GM23338 (cell line): ENCODE measurements around the gene PDYN. TPM values are rescaled to one million over a fixed set of nuclear protein-coding genes. Genes with fewer than 3 reads are reported as not detected.

Experiments
- ATAC-seq: fragments of 200-7000 bp; cut with Tn5 transposase; 3 replicates; pipeline ENCODE4 v1.9.1; 2020
- DNase-seq: peaks from one replicate; pipeline ENCODE4 v3.0.0-alpha.2; 2015; ENCODE audit warnings: low spot score
- H2AFZ ChIP-seq: fragments of 200-600 bp; sonication (generic); 2 replicates; pipeline ENCODE4 v1.8.0; 2016; ENCODE audit warnings: antibody characterized with exemption, mild to moderate bottlenecking, moderate library complexity
- H3F3A ChIP-seq: fragments of 200-600 bp; sonication (generic); replicated peaks from 2 replicates; pipeline ENCODE4 v1.8.0; 2017; ENCODE audit warnings: antibody characterized with exemption, mixed run types, low read depth
- H3K27ac ChIP-seq: fragments of 200-600 bp; sonication (generic); 2 replicates; pipeline ENCODE4 v1.6.1; 2016; ENCODE audit warnings: low read depth
- H3K27me3 ChIP-seq: fragments of 200-600 bp; sonication (generic); 2 replicates; pipeline ENCODE4 v1.8.0; 2016; ENCODE audit warnings: mild to moderate bottlenecking, mixed run types, moderate library complexity; ENCODE audit not compliant: insufficient read depth
- H3K36me3 ChIP-seq: fragments of 200-600 bp; sonication (generic); 2 replicates; pipeline ENCODE4 v1.8.0; 2016; ENCODE audit warnings: mild to moderate bottlenecking; ENCODE audit not compliant: insufficient read depth
- H3K4me1 ChIP-seq: fragments of 200-600 bp; sonication (generic); 2 replicates; pipeline ENCODE4 v1.8.0; 2016; ENCODE audit warnings: mild to moderate bottlenecking, moderate library complexity; ENCODE audit not compliant: insufficient read depth
- H3K4me2 ChIP-seq: fragments of 200-600 bp; sonication (generic); 2 replicates; pipeline ENCODE4 v1.7.1; 2017; ENCODE audit warnings: mixed run types
- H3K4me3 ChIP-seq: fragments of 200-600 bp; sonication (generic); 2 replicates; pipeline ENCODE4 v1.6.1; 2016; ENCODE audit warnings: mixed run types
- H3K79me2 ChIP-seq: fragments of 200-600 bp; sonication (generic); replicated peaks from 2 replicates; pipeline ENCODE4 v1.8.0; 2017; ENCODE audit warnings: mild to moderate bottlenecking; ENCODE audit not compliant: insufficient read depth
- H3K9me2 ChIP-seq: fragments of 200-600 bp; sonication (generic); 2 replicates; pipeline ENCODE4 v1.8.0; 2017; ENCODE audit not compliant: insufficient read depth
- H4K20me1 ChIP-seq: fragments of 200-600 bp; sonication (generic); replicated peaks from 2 replicates; pipeline ENCODE4 v1.8.0; 2017; ENCODE audit warnings: mild to moderate bottlenecking; ENCODE audit not compliant: insufficient read depth
- H3K27ac Mint-ChIP-seq: 2 replicates; pipeline ENCODE4 v1.8.0; 2020; ENCODE audit warnings: inconsistent platforms, mild to moderate bottlenecking, moderate library complexity, mixed read lengths
- H3K27me3 Mint-ChIP-seq: 3 replicates; pipeline ENCODE4 v1.8.0; 2022; ENCODE audit warnings: low read depth, mild to moderate bottlenecking, moderate library complexity, mixed read lengths, inconsistent platforms; ENCODE audit not compliant: insufficient read depth, poor library complexity
- H3K36me3 Mint-ChIP-seq: 3 replicates; pipeline ENCODE4 v1.8.0; 2021; ENCODE audit warnings: low read depth, mild to moderate bottlenecking, inconsistent platforms, moderate library complexity, mixed read lengths
- H3K4me1 Mint-ChIP-seq: 3 replicates; pipeline ENCODE4 v1.8.0; 2020; ENCODE audit warnings: mild to moderate bottlenecking, inconsistent platforms, mixed read lengths
- H3K4me3 Mint-ChIP-seq: 3 replicates; pipeline ENCODE4 v1.8.0; 2021; ENCODE audit warnings: moderate library complexity, mild to moderate bottlenecking, inconsistent platforms, mixed read lengths
- H3K9me3 Mint-ChIP-seq: 3 replicates; pipeline ENCODE4 v1.8.0; 2020; ENCODE audit warnings: moderate library complexity, mild to moderate bottlenecking, inconsistent platforms, mixed read lengths
- EZH2 ChIP-seq: fragments of 200-600 bp; sonication (generic); IDR thresholded peaks from one replicate; pipeline ENCODE4 v1.8.0; 2017; ENCODE audit warnings: antibody characterized with exemption, mild to moderate bottlenecking, low read depth; ENCODE audit not compliant: unreplicated experiment
- JUNB ChIP-seq: IDR thresholded peaks from one replicate; pipeline ENCODE4 v1.6.1; 2016; ENCODE audit warnings: antibody characterized with exemption; ENCODE audit not compliant: unreplicated experiment
- polyA plus RNA-seq: library from polyadenylated mRNA; unstranded; fragments of >200 nt; fragmentation: Nextera tagmentation; extraction: Ambion mirVana; gene quantifications from 2 replicates; pipeline ENCODE4 v1.2.1, GENCODE V29; 2016
- total RNA-seq: library from RNA; depleted of rRNA; stranded (reverse); fragments of >200 nt; shearing (Covaris generic); gene quantifications from 2 replicates; pipeline ENCODE4 v1.2.3, GENCODE V29; 2014
- TF ChIP-seq, protein P1 (sequence below): fragments of 250-450 bp; sonication (Bioruptor Pico); IDR thresholded peaks from 2 replicates; pipeline ENCODE4 v1.5.0; 2020; ENCODE audit warnings: mild to moderate bottlenecking, moderate library complexity
- TF ChIP-seq, protein P2 (sequence below), 2 experiments: fragments of 200-600 bp in 1 of 2; sonication (generic) in 1 of 2; conservative IDR thresholded peaks; 2 replicates each; pipeline versions ENCODE4 v1.5.1 to v1.6.1; 2016 to 2017; ENCODE audit warnings: antibody characterized with exemption in 2 of 2, low read depth in 2 of 2, mild to moderate bottlenecking in 2 of 2, moderate library complexity in 1 of 2

The PDYN gene
- total and polyA plus RNA-seq, 2 experiments from 2014 or later: 0.21 to 0.24 TPM

DNA sequence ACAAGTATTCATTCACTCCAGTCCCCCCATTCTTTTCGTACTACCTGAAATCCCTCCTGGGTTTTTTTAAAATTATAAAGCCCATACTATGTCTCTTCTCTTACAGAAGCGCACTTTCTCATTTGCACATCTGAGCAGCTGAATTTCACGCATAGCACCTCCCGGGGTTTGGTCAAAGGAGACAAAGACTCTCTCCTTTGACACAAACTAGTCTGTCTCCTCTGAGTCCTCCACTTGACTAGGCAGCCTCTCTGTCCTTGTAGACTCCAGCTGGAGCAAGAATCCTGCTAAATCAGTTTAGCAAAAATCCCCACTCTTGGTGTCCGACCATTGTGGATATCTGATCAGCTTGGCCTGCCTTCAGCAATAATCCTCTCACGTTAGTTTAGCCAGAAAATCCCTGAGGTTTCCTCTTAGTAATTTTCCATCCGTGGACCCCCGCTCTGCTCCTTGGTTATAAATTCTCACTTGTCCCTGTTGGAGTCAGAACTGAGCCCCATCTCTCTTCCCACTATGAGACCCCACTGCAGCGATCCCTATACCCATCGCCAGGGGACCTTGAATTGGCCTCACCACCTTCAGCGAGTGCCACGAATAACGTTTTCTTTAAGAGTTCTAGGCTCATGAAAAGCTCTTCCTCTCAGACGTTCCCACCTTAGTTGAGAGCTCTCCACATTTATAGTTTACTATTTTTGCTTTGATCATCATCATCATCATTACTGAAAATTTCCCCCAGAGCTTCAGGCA, 29.0 kb downstream of the PDYN start:
- ATAC-seq (peak; percentile 69), DNase-seq (peak; percentile 68)
- Mint-ChIP-seq H3K36me3 (no peaks in the 10 kb centered on the region), H3K9me3 (no peaks in the 10 kb centered on the region), H3K27me3 (peaks cover 10% of the 10 kb centered on the region), H3K27ac (no peak overlapping the region), H3K4me3 (peak overlapping the region; percentile 55), H3K4me1 (peaks cover 28% of the 10 kb centered on the region)
- Histone ChIP-seq H3K36me3 (no peaks in the 10 kb centered on the region), H3K9me2 (no peaks in the 10 kb centered on the region), H3F3A (no peaks in the 10 kb centered on the region), H3K4me3 (peak overlapping the region; percentile 50), H3K79me2 (no peaks in the 10 kb centered on the region), H2AFZ (peak overlapping the region; percentile 82; the same call in 1 of the 2 replicates), H3K27ac (no peak overlapping the region), H4K20me1 (no peaks in the 10 kb centered on the region), H3K27me3 (peaks cover 16% of the 10 kb centered on the region), H3K4me1 (peaks cover 20% of the 10 kb centered on the region), H3K4me2 (peak overlapping the region; percentile 77)
- TF ChIP-seq, protein P1, sequence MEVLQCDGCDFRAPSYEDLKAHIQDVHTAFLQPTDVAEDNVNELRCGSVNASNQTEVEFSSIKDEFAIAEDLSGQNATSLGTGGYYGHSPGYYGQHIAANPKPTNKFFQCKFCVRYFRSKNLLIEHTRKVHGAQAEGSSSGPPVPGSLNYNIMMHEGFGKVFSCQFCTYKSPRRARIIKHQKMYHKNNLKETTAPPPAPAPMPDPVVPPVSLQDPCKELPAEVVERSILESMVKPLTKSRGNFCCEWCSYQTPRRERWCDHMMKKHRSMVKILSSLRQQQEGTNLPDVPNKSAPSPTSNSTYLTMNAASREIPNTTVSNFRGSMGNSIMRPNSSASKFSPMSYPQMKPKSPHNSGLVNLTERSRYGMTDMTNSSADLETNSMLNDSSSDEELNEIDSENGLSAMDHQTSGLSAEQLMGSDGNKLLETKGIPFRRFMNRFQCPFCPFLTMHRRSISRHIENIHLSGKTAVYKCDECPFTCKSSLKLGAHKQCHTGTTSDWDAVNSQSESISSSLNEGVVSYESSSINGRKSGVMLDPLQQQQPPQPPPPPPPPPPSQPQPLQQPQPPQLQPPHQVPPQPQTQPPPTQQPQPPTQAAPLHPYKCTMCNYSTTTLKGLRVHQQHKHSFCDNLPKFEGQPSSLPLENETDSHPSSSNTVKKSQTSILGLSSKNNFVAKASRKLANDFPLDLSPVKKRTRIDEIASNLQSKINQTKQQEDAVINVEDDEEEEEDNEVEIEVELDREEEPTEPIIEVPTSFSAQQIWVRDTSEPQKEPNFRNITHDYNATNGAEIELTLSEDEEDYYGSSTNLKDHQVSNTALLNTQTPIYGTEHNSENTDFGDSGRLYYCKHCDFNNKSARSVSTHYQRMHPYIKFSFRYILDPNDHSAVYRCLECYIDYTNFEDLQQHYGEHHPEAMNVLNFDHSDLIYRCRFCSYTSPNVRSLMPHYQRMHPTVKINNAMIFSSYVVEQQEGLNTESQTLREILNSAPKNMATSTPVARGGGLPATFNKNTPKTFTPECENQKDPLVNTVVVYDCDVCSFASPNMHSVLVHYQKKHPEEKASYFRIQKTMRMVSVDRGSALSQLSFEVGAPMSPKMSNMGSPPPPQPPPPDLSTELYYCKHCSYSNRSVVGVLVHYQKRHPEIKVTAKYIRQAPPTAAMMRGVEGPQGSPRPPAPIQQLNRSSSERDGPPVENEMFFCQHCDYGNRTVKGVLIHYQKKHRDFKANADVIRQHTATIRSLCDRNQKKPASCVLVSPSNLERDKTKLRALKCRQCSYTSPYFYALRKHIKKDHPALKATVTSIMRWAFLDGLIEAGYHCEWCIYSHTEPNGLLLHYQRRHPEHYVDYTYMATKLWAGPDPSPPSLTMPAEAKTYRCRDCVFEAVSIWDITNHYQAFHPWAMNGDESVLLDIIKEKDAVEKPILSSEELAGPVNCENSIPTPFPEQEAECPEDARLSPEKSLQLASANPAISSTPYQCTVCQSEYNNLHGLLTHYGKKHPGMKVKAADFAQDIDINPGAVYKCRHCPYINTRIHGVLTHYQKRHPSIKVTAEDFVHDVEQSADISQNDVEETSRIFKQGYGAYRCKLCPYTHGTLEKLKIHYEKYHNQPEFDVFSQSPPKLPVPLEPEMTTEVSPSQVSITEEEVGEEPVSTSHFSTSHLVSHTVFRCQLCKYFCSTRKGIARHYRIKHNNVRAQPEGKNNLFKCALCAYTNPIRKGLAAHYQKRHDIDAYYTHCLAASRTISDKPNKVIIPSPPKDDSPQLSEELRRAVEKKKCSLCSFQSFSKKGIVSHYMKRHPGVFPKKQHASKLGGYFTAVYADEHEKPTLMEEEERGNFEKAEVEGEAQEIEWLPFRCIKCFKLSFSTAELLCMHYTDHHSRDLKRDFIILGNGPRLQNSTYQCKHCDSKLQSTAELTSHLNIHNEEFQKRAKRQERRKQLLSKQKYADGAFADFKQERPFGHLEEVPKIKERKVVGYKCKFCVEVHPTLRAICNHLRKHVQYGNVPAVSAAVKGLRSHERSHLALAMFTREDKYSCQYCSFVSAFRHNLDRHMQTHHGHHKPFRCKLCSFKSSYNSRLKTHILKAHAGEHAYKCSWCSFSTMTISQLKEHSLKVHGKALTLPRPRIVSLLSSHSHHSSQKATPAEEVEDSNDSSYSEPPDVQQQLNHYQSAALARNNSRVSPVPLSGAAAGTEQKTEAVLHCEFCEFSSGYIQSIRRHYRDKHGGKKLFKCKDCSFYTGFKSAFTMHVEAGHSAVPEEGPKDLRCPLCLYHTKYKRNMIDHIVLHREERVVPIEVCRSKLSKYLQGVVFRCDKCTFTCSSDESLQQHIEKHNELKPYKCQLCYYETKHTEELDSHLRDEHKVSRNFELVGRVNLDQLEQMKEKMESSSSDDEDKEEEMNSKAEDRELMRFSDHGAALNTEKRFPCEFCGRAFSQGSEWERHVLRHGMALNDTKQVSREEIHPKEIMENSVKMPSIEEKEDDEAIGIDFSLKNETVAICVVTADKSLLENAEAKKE (CRISPR knock-in tag): peak; percentile 39
- no peak for TF ChIP-seq EZH2
- TF ChIP-seq, protein P2, sequence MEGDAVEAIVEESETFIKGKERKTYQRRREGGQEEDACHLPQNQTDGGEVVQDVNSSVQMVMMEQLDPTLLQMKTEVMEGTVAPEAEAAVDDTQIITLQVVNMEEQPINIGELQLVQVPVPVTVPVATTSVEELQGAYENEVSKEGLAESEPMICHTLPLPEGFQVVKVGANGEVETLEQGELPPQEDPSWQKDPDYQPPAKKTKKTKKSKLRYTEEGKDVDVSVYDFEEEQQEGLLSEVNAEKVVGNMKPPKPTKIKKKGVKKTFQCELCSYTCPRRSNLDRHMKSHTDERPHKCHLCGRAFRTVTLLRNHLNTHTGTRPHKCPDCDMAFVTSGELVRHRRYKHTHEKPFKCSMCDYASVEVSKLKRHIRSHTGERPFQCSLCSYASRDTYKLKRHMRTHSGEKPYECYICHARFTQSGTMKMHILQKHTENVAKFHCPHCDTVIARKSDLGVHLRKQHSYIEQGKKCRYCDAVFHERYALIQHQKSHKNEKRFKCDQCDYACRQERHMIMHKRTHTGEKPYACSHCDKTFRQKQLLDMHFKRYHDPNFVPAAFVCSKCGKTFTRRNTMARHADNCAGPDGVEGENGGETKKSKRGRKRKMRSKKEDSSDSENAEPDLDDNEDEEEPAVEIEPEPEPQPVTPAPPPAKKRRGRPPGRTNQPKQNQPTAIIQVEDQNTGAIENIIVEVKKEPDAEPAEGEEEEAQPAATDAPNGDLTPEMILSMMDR (conservative IDR thresholded peaks at IDR 0.05; ENCODE audit: low read depth in 2 of 2): peak; percentile 26 to 46
- no peak for TF ChIP-seq JUNB
